Adipocyte (in vitro differentiated cells): ENCODE results near the gene DIRAS2.
A peak's percentile ranks its signal among the peaks of the same experiment; 100 is the strongest.
"Not testable (repeated sequence)": the region's sequence is repeated elsewhere in the genome, so short reads cannot be mapped to it uniquely, and the experiment has no call there.

ENCODE experiments used
- DNase-seq: peaks from one replicate; pipeline ENCODE4 v3.0.0-alpha.2; 2015; ENCODE audit warnings: low read depth
- H3K27me3 ChIP-seq: replicated peaks from 2 replicates; pipeline ENCODE4 v1.7.0; 2013; ENCODE audit warnings: mild to moderate bottlenecking, low read length, moderate library complexity; ENCODE audit not compliant: control insufficient read depth, insufficient read depth
- H3K36me3 ChIP-seq: 2 replicates; pipeline ENCODE4 v1.7.0; 2013; ENCODE audit warnings: low read length, mild to moderate bottlenecking, moderate library complexity; ENCODE audit not compliant: control insufficient read depth, insufficient read depth, severe bottlenecking
- H3K4me1 ChIP-seq: 2 replicates; pipeline ENCODE4 v1.7.0; 2013; ENCODE audit warnings: mild to moderate bottlenecking, low read length, moderate library complexity; ENCODE audit not compliant: control insufficient read depth, insufficient read depth
- H3K4me3 ChIP-seq: 2 replicates; pipeline ENCODE4 v1.7.0; 2013; ENCODE audit warnings: mild to moderate bottlenecking, low read length, moderate library complexity
- H3K9ac ChIP-seq: 2 replicates; pipeline ENCODE4 v1.7.0; 2013; ENCODE audit warnings: mild to moderate bottlenecking, low read length, moderate library complexity
- H3K9me3 ChIP-seq: 2 replicates; pipeline ENCODE4 v1.7.0; 2013; ENCODE audit warnings: mild to moderate bottlenecking, low read length, moderate library complexity; ENCODE audit not compliant: control insufficient read depth

The DIRAS2 gene, protein sequence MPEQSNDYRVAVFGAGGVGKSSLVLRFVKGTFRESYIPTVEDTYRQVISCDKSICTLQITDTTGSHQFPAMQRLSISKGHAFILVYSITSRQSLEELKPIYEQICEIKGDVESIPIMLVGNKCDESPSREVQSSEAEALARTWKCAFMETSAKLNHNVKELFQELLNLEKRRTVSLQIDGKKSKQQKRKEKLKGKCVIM

DNA sequence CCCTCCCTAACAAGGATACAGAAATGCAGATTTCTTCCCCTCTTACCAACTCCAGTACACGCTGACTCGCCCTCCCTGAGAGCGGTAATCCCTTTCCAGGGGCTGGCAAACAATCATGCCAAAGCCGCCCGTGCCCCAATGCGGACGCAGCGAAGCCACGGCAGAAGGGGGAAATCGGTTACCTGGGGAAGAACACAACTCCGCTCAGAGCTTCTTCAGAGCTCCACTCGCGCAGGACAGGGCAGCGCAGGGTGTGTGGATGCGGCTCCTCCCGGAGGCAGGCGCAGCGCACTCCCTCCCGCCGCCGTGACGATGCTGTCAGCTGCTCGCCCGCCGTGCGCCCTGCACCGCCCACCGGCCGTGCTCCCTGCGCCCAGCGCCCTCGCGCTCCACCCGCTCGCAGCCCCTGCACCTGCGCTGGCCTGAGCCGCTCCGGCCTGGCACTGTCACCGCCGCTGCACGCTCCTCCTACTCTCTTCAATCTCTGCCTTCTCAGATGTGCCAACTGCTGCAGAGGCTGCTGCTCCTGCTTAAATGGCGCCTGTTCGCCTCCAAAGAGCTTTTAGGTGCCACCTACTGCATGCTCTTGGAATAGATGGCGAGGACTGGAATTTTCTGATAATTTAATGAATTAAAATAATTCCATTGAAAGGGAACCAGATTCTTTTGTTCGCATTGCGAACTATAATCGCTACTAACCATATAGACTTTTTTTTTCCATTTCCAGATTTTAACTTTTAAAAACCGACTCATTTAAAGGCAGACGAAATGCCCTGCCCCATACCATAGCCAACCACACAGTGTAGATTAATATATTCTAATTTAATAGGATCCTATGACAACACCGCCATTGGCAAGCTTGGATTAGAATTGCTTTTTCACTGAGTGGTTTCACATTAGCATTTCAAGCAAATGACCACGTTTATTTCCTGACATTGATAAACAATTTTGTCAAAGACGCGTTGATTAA lies at the start of gene DIRAS2:
Gene DIRAS2, minus strand, starts transcription at position 255 of the 970 bp plus-strand sequence. CDS start 28,997 bp downstream, outside the sequence.
- peak; percentile 36 for DNase-seq
- H3K9ac ChIP-seq = peak within 1 kb of the TSS; percentile 75
- peaks cover 4% of the 10 kb centered on the region for H3K4me1 ChIP-seq
- no peaks in the 10 kb centered on the region for H3K9me3 ChIP-seq
- H3K27me3 ChIP-seq = peaks cover 53% of the 10 kb centered on the region
- no peaks in the 10 kb centered on the region for H3K36me3 ChIP-seq
- peak within 1 kb of the TSS; percentile 85 for H3K4me3 ChIP-seq

DNA sequence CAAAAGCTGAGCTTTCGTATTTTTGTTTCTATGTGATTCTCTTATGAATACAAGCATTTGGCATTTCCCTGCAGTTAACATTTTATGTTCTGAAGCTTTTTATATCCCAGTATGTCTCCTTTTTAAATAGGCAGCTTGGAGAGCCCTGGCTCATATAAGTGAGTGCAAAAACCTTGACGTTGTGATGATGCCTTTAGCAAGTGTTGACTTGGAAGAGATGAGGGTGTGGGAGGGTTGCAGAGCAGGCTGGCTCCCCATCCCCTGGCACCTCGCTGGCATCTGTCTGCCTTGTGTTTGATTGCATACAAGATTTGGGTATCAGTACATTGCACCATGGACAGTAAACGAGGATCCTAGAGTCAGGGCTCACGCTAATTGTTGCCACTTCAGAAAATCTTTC lies 42.1 kb upstream of the DIRAS2 start:
- H3K9me3 ChIP-seq = no peaks in the 10 kb centered on the region
- H3K36me3 ChIP-seq = no peaks in the 10 kb centered on the region
- peaks cover 14% of the 10 kb centered on the region for H3K27me3 ChIP-seq
- no peak for DNase-seq
- H3K9ac ChIP-seq = no peak overlapping the region
- no peaks in the 10 kb centered on the region for H3K4me1 ChIP-seq
- no peak overlapping the region for H3K4me3 ChIP-seq

DNA sequence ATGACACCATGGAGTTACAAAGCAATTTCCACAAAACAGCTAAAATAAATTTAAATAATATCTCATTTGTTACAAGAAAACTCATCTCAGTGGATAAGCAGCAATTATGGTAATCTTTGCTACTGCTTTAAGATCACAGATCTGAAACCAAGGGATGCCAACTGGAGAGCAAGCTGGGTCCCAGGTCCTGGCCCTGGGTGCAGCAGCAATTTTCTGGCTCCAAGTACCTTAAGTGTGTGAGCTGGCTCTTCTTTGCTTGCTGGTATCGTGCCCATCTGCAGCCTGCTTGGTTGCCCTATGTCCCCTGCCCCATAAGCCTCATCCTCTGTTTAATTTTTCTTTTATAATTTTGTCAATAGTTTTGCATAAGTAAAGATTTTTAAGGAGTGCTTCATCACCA lies 41.5 kb upstream of the DIRAS2 start:
- peaks cover 14% of the 10 kb centered on the region for H3K27me3 ChIP-seq
- H3K9me3 ChIP-seq = no peaks in the 10 kb centered on the region
- no peak for DNase-seq
- no peak overlapping the region for H3K9ac ChIP-seq
- no peak overlapping the region for H3K4me3 ChIP-seq
- no peaks in the 10 kb centered on the region for H3K36me3 ChIP-seq
- H3K4me1 ChIP-seq = no peaks in the 10 kb centered on the region

DNA sequence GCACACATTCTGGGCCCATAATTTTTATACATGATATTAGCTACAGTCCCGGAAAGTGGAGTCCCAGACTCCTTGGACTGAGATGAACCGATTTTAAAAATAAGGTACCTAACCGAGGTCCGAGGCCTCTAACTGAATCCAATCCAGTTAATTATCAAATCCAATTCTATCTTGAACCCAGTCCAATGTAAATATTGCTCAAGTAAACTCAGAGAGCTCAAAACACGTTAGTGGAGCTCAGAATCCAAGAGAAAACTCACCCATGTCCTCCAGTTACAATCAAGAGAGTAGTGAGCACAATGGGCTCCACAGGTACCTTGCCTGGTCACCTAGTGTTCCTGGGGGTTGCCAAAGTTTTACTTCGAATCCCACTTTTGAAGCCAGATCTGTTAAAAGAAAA lies 37.9 kb upstream of the DIRAS2 start:
- H3K4me3 ChIP-seq = no peak overlapping the region
- peaks cover 10% of the 10 kb centered on the region for H3K27me3 ChIP-seq
- no peak for DNase-seq
- H3K9me3 ChIP-seq = no peaks in the 10 kb centered on the region
- H3K9ac ChIP-seq = no peak overlapping the region
- H3K36me3 ChIP-seq = no peaks in the 10 kb centered on the region
- H3K4me1 ChIP-seq = no peaks in the 10 kb centered on the region

DNA sequence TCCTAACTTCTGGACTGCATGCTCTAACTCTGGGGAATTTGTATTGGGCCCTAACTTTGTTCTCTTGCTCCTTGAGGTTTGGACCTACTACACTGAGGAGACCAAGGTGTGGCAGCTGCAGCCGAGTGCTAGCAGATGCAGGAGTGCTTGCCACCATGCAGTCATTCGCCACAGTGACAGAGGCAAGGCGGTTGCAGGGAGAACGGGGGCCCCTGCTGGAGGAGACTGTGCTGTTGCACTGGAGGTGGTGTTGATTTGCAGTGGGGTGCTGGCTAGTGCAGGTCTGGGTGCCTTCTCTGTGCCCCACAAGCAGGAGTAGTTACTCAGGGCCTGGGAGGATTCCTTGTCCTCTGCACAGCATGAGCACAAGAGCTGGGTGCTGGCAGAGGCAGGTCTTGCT lies 22.4 kb upstream of the DIRAS2 start:
- Histone ChIP-seq H3K36me3 (no peaks in the 10 kb centered on the region), H3K9ac (no peak overlapping the region), H3K27me3 (peaks cover 3% of the 10 kb centered on the region), H3K9me3 (peaks cover 6% of the 10 kb centered on the region), H3K4me1 (no peaks in the 10 kb centered on the region), H3K4me3 (no peak overlapping the region)
- no peak for DNase-seq

DNA sequence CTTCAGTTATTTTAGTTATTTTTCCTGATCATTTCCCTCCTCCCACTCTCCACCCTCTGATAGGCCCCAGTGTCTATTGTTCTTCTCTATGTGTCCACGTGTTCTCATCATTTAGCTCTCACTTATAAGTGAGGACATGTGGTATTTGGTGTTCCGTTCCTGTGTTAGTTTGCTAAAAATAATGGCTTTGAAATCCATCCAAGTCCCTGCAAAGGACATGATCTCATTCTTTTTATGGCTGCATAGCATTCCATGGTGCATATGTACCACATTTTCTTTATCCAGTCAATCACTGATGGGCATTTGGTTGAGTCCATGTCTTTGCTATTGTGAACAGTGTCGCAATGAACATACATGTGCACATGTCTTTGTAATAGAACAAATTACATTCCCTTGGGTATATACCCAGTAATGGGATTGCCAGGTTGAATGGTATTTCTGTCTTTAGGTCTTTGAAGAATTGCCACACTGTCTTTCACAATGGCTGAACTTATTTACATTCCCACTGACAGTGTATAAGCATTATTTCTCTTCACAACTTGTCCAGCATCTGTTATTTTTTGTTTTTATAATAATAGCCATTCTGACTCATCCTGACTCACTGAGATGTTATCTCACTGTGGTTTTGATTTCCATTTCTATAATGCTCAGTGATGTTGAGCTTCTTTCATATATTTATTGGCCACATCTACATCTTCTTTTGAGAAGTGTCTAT lies 17.2 kb upstream of the DIRAS2 start:
- Histone ChIP-seq H3K4me3 (no peak overlapping the region), H3K27me3 (no peaks in the 10 kb centered on the region), H3K36me3 (no peaks in the 10 kb centered on the region), H3K9me3 (peaks cover 2% of the 10 kb centered on the region), H3K9ac (no peak overlapping the region), H3K4me1 (peaks cover 5% of the 10 kb centered on the region)
- DNase-seq = peak; percentile 8

DNA sequence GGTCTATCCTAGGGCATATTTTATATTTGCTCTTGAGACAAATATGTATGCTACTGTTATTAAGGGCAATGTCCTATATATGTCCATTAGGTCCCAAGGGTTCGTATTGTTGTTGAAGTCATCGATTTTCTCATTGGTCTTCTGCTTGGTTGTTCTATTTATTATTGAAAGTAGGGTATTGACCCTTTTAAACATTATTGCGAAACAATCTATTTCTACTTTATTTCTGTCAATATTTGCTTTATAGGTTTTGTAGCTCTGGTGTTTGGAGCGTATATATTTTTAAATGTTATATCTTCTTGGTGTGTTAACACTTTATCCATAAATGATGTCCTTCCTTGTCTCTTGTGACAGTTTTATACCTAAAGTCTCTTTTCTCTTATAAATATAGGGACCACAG lies 16.2 kb upstream of the DIRAS2 start:
- Histone ChIP-seq H3K9ac (no peak overlapping the region), H3K36me3 (no peaks in the 10 kb centered on the region), H3K9me3 (no peaks in the 10 kb centered on the region), H3K4me1 (peaks cover 5% of the 10 kb centered on the region), H3K27me3 (no peaks in the 10 kb centered on the region), H3K4me3 (no peak overlapping the region)
- DNase-seq = no peak

DNA sequence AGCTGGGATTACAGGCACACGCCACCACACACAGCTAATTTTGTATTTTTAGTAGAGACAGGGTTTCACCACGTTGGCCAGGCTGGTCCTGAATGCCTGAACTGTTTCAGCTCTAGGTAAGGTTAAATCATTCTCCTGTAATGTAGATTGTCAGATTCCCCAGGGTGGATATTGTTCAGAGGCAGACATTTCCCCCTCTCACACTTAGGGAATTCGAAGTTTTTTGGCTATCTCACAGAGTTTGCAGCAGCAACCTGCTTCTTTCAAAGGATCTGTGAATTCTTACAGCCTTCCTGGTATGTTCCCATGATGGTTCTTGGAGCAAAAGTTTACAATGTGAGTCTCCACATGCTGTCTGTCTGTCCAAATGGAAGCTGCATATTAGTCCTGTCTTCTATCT lies 15.6 kb upstream of the DIRAS2 start:
- Histone ChIP-seq H3K36me3 (no peaks in the 10 kb centered on the region), H3K4me1 (peaks cover 5% of the 10 kb centered on the region), H3K9ac (no peak overlapping the region), H3K27me3 (no peaks in the 10 kb centered on the region), H3K4me3 (no peak overlapping the region), H3K9me3 (no peaks in the 10 kb centered on the region)
- no peak for DNase-seq

DNA sequence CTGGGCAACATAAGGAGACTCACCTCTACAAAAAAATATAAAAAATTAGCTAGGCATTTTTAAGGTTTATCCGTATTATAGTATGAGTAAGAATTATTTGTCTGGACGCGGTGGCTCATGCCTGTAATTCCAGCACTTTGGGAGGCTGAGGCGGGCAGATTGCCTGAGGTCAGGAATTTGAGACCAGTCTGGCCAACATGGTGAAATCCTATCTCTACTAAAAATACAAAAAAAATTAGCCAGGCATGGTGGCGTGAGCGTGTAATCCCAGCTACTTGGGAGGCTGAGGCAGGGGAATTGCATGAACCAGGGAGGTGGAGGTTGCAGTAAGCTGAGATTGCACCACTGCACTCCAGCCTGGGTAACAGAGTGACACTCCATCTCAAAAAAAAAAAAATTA lies 14.3 kb upstream of the DIRAS2 start:
- H3K9me3 ChIP-seq, DNase-seq, H3K9ac ChIP-seq, H3K27me3 ChIP-seq, H3K4me1 ChIP-seq, H3K4me3 ChIP-seq, H3K36me3 ChIP-seq: not testable (repeated sequence)

DNA sequence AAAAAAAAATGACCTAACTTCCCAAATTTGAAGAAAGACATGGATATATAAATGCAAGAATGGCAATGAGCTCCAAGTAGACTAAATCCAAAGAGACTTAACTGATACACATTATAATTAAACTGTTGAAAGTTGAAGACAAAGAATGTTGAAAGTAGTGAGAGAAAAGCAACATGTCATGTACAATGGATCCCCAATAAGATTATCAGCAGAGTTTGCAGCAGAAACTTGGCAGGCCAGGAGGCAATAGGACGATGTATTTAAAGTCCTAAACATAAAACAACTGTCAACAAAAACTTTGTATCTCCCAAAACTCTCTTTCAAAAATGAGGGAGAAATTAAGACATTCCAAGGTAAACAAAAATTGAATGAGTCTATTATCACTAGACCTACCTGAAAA lies 8.6 kb upstream of the DIRAS2 start:
- H3K36me3 ChIP-seq = no peaks in the 10 kb centered on the region
- H3K4me1 ChIP-seq = no peaks in the 10 kb centered on the region
- peaks cover 20% of the 10 kb centered on the region for H3K27me3 ChIP-seq
- no peak overlapping the region for H3K9ac ChIP-seq
- H3K4me3 ChIP-seq = no peak overlapping the region
- DNase-seq = no peak
- H3K9me3 ChIP-seq = peaks cover 14% of the 10 kb centered on the region

DNA sequence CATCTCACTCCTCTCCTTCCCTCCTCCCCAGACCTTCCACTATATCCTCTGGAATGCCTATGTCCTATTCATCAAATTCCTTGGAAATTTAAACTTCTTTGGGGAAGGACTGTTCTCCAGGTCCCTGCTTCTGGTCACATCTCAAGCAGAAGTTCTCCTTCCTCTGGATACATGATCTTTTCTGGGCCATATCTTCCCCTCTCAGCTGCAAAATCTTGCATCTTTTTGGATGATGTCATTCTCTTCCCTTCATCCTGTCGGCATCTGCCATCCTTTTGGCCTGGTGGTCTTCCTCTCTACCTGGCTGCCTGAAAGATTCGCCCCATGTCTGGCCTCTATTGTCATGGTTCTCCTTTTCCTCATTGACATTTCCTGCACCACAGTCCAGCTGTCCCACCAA lies 5.2 kb upstream of the DIRAS2 start:
- Histone ChIP-seq H3K9ac (no peak overlapping the region), H3K4me3 (no peak overlapping the region), H3K4me1 (no peaks in the 10 kb centered on the region), H3K27me3 (peaks cover 42% of the 10 kb centered on the region), H3K36me3 (no peaks in the 10 kb centered on the region), H3K9me3 (peaks cover 14% of the 10 kb centered on the region)
- DNase-seq = no peak
